Liver (tissue), 3 donors: ENCODE results near the gene CLCN5.

ENCODE experiments used
- CTCF ChIP-seq: fragments of 150-350 bp; IDR thresholded peaks from 2 replicates; pipeline ENCODE4 v1.5.1; 2017; ENCODE audit warnings: improper control_type of control experiment, low read depth, low read length; ENCODE audit not compliant: missing input control
- FOXA1 ChIP-seq: IDR thresholded peaks from 2 replicates; pipeline ENCODE4 v1.6.1; 2016; ENCODE audit warnings: antibody characterized with exemption
- SP1 ChIP-seq: IDR thresholded peaks from 2 replicates; pipeline ENCODE4 v1.6.1; 2018; ENCODE audit warnings: antibody characterized with exemption, mild to moderate bottlenecking
- TAF1 ChIP-seq: conservative IDR thresholded peaks from 2 replicates; pipeline ENCODE4 v1.6.1; 2016; ENCODE audit warnings: antibody characterized with exemption, mild to moderate bottlenecking
- TF ChIP-seq, protein P1 (sequence below): IDR thresholded peaks from 2 replicates; pipeline ENCODE4 v1.6.1; 2016; ENCODE audit warnings: antibody characterized with exemption, mild to moderate bottlenecking
- donor health status: healthy.
- donor health status: healthy.

- TF ChIP-seq CTCF (no peak), TAF1 (no peak), FOXA1 (no peak), SP1 (no peak)
- TF ChIP-seq, protein P1, sequence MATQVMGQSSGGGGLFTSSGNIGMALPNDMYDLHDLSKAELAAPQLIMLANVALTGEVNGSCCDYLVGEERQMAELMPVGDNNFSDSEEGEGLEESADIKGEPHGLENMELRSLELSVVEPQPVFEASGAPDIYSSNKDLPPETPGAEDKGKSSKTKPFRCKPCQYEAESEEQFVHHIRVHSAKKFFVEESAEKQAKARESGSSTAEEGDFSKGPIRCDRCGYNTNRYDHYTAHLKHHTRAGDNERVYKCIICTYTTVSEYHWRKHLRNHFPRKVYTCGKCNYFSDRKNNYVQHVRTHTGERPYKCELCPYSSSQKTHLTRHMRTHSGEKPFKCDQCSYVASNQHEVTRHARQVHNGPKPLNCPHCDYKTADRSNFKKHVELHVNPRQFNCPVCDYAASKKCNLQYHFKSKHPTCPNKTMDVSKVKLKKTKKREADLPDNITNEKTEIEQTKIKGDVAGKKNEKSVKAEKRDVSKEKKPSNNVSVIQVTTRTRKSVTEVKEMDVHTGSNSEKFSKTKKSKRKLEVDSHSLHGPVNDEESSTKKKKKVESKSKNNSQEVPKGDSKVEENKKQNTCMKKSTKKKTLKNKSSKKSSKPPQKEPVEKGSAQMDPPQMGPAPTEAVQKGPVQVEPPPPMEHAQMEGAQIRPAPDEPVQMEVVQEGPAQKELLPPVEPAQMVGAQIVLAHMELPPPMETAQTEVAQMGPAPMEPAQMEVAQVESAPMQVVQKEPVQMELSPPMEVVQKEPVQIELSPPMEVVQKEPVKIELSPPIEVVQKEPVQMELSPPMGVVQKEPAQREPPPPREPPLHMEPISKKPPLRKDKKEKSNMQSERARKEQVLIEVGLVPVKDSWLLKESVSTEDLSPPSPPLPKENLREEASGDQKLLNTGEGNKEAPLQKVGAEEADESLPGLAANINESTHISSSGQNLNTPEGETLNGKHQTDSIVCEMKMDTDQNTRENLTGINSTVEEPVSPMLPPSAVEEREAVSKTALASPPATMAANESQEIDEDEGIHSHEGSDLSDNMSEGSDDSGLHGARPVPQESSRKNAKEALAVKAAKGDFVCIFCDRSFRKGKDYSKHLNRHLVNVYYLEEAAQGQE = no peak
These were observed 175.8 kb downstream of the CLCN5 start for GRCh38 chrX:50098241-50098640.
